SK-N-MC (cell line): ENCODE measurements around the gene RPL18A.

Source experiments
- EZH2 ChIP-seq: fragments of 200-600 bp; sonication (generic); IDR thresholded peaks from one replicate; pipeline ENCODE4 v1.6.1; 2017; ENCODE audit warnings: antibody characterized with exemption
- FOXP2 ChIP-seq: optimal IDR thresholded peaks from 2 replicates; pipeline ENCODE3; 2011; ENCODE audit warnings: mild to moderate bottlenecking, moderate library complexity; ENCODE audit not compliant: insufficient read depth; ENCODE audit errors: extremely low read length, control extremely low read depth
- POLR2AphosphoS5 ChIP-seq: IDR thresholded peaks from 2 replicates; pipeline ENCODE4 v1.6.1; 2012; ENCODE audit warnings: mild to moderate bottlenecking, low read depth, low read length, borderline replicate concordance

- TF ChIP-seq EZH2, result no peak
- TF ChIP-seq POLR2AphosphoS5, result no peak
- no peak for TF ChIP-seq FOXP2
Observed at GRCh38 chr19:17868669-17869068, 9.0 kb downstream of the RPL18A start.
